MM.1S (cell line): ENCODE measurements around the gene FBH1.

ENCODE experiments used
- EZH2 ChIP-seq: fragments of 300-600 bp; sonication (generic); optimal IDR thresholded peaks from 2 replicates; pipeline ENCODE3; 2017; ENCODE audit warnings: low read depth, mild to moderate bottlenecking, antibody characterized with exemption, low read length, mixed read lengths
- EZH2phosphoT487 ChIP-seq: fragments of 300-600 bp; sonication (generic); IDR thresholded peaks from 2 replicates; pipeline ENCODE4 v1.6.1; 2018; ENCODE audit warnings: antibody characterized with exemption, low read length
- TF ChIP-seq, protein P1 (sequence below): fragments of 300-600 bp; sonication (generic); IDR thresholded peaks from 2 replicates; pipeline ENCODE4 v1.5.1; 2016; ENCODE audit warnings: antibody characterized with exemption, low read length, mixed read lengths

- TF ChIP-seq, protein P1, sequence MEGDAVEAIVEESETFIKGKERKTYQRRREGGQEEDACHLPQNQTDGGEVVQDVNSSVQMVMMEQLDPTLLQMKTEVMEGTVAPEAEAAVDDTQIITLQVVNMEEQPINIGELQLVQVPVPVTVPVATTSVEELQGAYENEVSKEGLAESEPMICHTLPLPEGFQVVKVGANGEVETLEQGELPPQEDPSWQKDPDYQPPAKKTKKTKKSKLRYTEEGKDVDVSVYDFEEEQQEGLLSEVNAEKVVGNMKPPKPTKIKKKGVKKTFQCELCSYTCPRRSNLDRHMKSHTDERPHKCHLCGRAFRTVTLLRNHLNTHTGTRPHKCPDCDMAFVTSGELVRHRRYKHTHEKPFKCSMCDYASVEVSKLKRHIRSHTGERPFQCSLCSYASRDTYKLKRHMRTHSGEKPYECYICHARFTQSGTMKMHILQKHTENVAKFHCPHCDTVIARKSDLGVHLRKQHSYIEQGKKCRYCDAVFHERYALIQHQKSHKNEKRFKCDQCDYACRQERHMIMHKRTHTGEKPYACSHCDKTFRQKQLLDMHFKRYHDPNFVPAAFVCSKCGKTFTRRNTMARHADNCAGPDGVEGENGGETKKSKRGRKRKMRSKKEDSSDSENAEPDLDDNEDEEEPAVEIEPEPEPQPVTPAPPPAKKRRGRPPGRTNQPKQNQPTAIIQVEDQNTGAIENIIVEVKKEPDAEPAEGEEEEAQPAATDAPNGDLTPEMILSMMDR = no peak
- no peak for TF ChIP-seq EZH2
- no peak for TF ChIP-seq EZH2phosphoT487
These were observed 71.5 kb downstream of the FBH1 start for GRCh38 chr10:5961405-5962100.
